WTC11 (cell line): ENCODE measurements around the gene LYG1. TPM values are rescaled to one million over a fixed set of nuclear protein-coding genes. Genes with fewer than 3 reads are reported as not detected.
"Not testable (repeated sequence)": the region's sequence is repeated elsewhere in the genome, so short reads cannot be mapped to it uniquely, and the experiment has no call there.

ENCODE experiments used
- ATAC-seq: fragments of 200-7000 bp; cut with Tn5 transposase; 2 replicates; pipeline ENCODE4 v1.10.0; 2021; ENCODE audit warnings: mild to moderate bottlenecking, moderate library complexity
- CTCF ChIA-PET: fragments of 300-600 bp; sonication (Branson Sonifier 250); formaldehyde crosslinking; loops from one replicate; lab custom pipeline; 2021; ENCODE audit warnings: antibody characterized with exemption; lab: Charles Lee
- POLR2A ChIA-PET: fragments of 350-600 bp; sonication (Branson Sonifier 250); formaldehyde crosslinking; loops from one replicate; lab custom pipeline; 2021; ENCODE audit warnings: antibody characterized with exemption; lab: Charles Lee
- DNase-seq: peaks from one replicate; pipeline ENCODE4 v3.0.0; 2021; ENCODE audit warnings: low spot score
- H3K27ac Mint-ChIP-seq: 2 replicates; pipeline ENCODE4 v1.8.0; 2021; ENCODE audit warnings: mixed read lengths
- H3K27me3 Mint-ChIP-seq: 2 replicates; pipeline ENCODE4 v1.8.0; 2021; ENCODE audit warnings: low read depth, mild to moderate bottlenecking, moderate library complexity, mixed read lengths
- H3K36me3 Mint-ChIP-seq: 2 replicates; pipeline ENCODE4 v1.8.0; 2021; ENCODE audit warnings: mixed read lengths
- H3K4me1 Mint-ChIP-seq: 2 replicates; pipeline ENCODE4 v1.8.0; 2022; ENCODE audit warnings: mixed read lengths
- H3K4me3 Mint-ChIP-seq: 2 replicates; pipeline ENCODE4 v1.8.0; 2021; ENCODE audit warnings: mild to moderate bottlenecking, moderate library complexity, mixed read lengths
- H3K9me3 Mint-ChIP-seq: 2 replicates; pipeline ENCODE4 v1.8.0; 2021; ENCODE audit warnings: mixed read lengths
- CBFB ChIP-seq: sonication (generic); formaldehyde crosslinking; IDR thresholded peaks from 2 replicates; pipeline ENCODE4 v1.8.1; 2022; ENCODE audit warnings: mild to moderate bottlenecking, low read depth, missing genetic modification reagents
- ETV6 ChIP-seq: sonication (generic); formaldehyde crosslinking; IDR thresholded peaks from 2 replicates; pipeline ENCODE4 v1.8.1; 2022; ENCODE audit warnings: mild to moderate bottlenecking, missing genetic modification reagents
- FOXP1 ChIP-seq: sonication (generic); formaldehyde crosslinking; IDR thresholded peaks from 2 replicates; pipeline ENCODE4 v1.8.0; 2022; ENCODE audit warnings: missing genetic modification reagents, mild to moderate bottlenecking, moderate library complexity, borderline replicate concordance
- GABPB1 ChIP-seq: sonication (generic); formaldehyde crosslinking; IDR thresholded peaks from 2 replicates; pipeline ENCODE4 v1.8.1; 2023; ENCODE audit warnings: mild to moderate bottlenecking, missing genetic modification reagents
- IRF2 ChIP-seq: sonication (generic); formaldehyde crosslinking; IDR thresholded peaks from 2 replicates; pipeline ENCODE4 v1.8.0; 2022; ENCODE audit warnings: low read depth, missing genetic modification reagents, borderline replicate concordance
- MXD4 ChIP-seq: fragments of 250-450 bp; sonication (Bioruptor Pico); IDR thresholded peaks from 2 replicates; pipeline ENCODE4 v1.8.0; 2021; ENCODE audit warnings: mild to moderate bottlenecking, moderate library complexity, borderline replicate concordance
- MYBL2 ChIP-seq: sonication (generic); formaldehyde crosslinking; IDR thresholded peaks from 2 replicates; pipeline ENCODE4 v1.8.1; 2023; ENCODE audit warnings: mild to moderate bottlenecking, moderate library complexity, missing genetic modification reagents
- OVOL2 ChIP-seq: fragments of 250-450 bp; sonication (Bioruptor Pico); IDR thresholded peaks from 2 replicates; pipeline ENCODE4 v1.9.0; 2021; ENCODE audit warnings: mild to moderate bottlenecking, borderline replicate concordance
- SOX15 ChIP-seq: fragments of 250-450 bp; sonication (Bioruptor Pico); IDR thresholded peaks from 2 replicates; pipeline ENCODE4 v1.9.0; 2021; ENCODE audit warnings: mild to moderate bottlenecking
- SP1 ChIP-seq: sonication (generic); formaldehyde crosslinking; conservative IDR thresholded peaks from 2 replicates; pipeline ENCODE4 v1.8.1; 2022; ENCODE audit warnings: missing genetic modification reagents
- TEAD1 ChIP-seq: sonication (generic); formaldehyde crosslinking; IDR thresholded peaks from 2 replicates; pipeline ENCODE4 v1.8.0; 2022; ENCODE audit warnings: mild to moderate bottlenecking, missing genetic modification reagents
- ZNF121 ChIP-seq: sonication (generic); formaldehyde crosslinking; IDR thresholded peaks from 2 replicates; pipeline ENCODE4 v1.8.0; 2023; ENCODE audit warnings: missing genetic modification reagents
- ZNF138 ChIP-seq: sonication (generic); formaldehyde crosslinking; conservative IDR thresholded peaks from 2 replicates; pipeline ENCODE4 v1.8.1; 2022; ENCODE audit warnings: mild to moderate bottlenecking, moderate library complexity, missing genetic modification reagents
- ZNF219 ChIP-seq: sonication (generic); formaldehyde crosslinking; IDR thresholded peaks from 2 replicates; pipeline ENCODE4 v1.8.0; 2023; ENCODE audit warnings: missing genetic modification reagents, mild to moderate bottlenecking, borderline replicate concordance
- ZNF423 ChIP-seq: fragments of 250-450 bp; sonication (Bioruptor Pico); IDR thresholded peaks from 2 replicates; pipeline ENCODE4 v2.1.2; 2022; ENCODE audit warnings: mild to moderate bottlenecking, moderate library complexity
- total RNA-seq: library from RNA; stranded (reverse); gene quantifications from 3 replicates; pipeline ENCODE4 v1.2.3, GENCODE V29; 2021
- TF ChIP-seq, protein P1 (sequence below): fragments of 250-450 bp; sonication (Bioruptor Pico); IDR thresholded peaks from 2 replicates; pipeline ENCODE4 v1.9.0; 2021; ENCODE audit warnings: mild to moderate bottlenecking
- TF ChIP-seq, protein P2 (sequence below): sonication (generic); formaldehyde crosslinking; IDR thresholded peaks from 2 replicates; pipeline ENCODE4 v1.8.1; 2022; ENCODE audit warnings: low read depth, missing genetic modification reagents, borderline replicate concordance
- TF ChIP-seq, protein P3 (sequence below): fragments of 250-450 bp; sonication (Bioruptor Pico); IDR thresholded peaks from 2 replicates; pipeline ENCODE4 v1.9.0; 2021; ENCODE audit warnings: mild to moderate bottlenecking, borderline replicate concordance
- TF ChIP-seq, protein P4 (sequence below): fragments of 250-450 bp; sonication (Bioruptor Pico); IDR thresholded peaks from 2 replicates; pipeline ENCODE4 v1.9.0; 2021; ENCODE audit warnings: moderate library complexity, mild to moderate bottlenecking, inconsistent platforms, borderline replicate concordance

LYG1 gene
- total RNA-seq, 1 experiment from 2014 or later = 0.35 TPM

DNA sequence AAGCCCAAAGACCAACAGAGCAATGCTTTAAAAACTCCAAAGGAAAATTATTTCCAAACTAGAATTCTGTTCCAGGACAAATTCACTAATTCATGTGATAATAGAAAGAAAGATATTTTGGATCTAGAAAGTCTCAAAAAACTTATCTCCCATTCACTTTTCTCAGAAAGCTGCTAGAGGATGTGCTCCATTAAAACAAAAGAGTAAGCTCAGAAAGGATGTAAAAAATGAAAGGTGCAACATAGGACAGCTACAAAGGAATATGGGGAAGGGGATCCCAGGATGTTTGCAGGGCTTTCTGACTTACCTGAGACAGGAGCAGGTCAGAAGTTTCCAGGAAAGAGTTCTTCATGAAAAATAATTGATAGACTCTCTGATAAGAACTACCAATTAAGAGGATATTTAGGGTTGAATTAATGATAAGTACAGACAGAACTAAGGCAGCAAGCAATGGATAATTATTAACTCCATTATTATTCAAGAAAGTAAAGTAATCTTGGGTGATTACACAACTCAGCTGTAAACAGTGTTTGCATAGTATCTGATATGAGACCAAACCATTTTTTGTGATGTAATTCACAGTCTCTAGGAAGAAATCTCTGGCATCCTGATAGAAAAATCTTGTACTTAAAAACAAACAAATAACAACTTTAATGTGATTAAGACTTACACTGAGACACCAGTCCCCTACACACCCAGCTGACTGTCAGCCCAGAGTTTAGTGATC, 20.9 kb downstream of the LYG1 start:
- H3K27ac Mint-ChIP-seq = no peak overlapping the region
- POLR2A ChIA-PET = no interaction called here
- ATAC-seq = no peak
- peaks cover 46% of the 10 kb centered on the region for H3K9me3 Mint-ChIP-seq
- no peak overlapping the region for H3K4me3 Mint-ChIP-seq
- TF ChIP-seq IRF2 (CRISPR knock-in tag) = no peak
- peak; percentile 69 for TF ChIP-seq GABPB1
- TF ChIP-seq, all 79 proteins: peak for 1
- H3K4me1 Mint-ChIP-seq = peaks cover 11% of the 10 kb centered on the region
- peaks cover 26% of the 10 kb centered on the region for H3K36me3 Mint-ChIP-seq
- H3K27me3 Mint-ChIP-seq = no peaks in the 10 kb centered on the region
- CTCF ChIA-PET = interaction anchor here (0.9 kb wide), 1 partner anchor 34 kb away, joined by 3 read pairs; no protein-coding TSS in a partner anchor
- DNase-seq = no peak

DNA sequence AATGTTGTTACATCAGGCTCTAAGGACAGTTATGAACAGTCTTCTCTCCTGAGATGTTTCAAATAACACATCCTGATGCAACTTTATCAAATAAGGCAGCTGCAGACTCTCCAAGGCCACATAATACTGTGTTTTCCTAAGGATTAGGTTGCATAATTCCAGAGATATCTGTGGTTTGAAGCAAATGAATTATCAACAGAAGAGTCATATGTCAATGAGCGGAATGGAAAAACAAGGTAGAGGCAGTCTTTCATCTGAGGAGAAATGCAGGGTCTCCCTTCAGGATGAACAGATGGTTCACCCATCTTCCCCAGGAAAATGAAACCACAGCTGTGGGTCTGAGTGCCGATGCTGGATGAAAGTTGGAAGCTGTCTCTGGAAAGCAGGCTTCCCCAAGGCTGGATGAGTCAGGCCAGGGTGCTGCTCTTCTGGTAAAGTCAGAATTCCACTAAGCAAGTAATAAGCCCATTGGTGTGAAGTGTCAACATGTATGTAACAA, 22.2 kb downstream of the LYG1 start:
- Mint-ChIP-seq H3K27ac (no peak overlapping the region), H3K4me1 (peaks cover 11% of the 10 kb centered on the region), H3K4me3 (no peak overlapping the region), H3K9me3 (peaks cover 55% of the 10 kb centered on the region), H3K36me3 (peaks cover 29% of the 10 kb centered on the region), H3K27me3 (no peaks in the 10 kb centered on the region; the same call in 1 of the 2 replicates)
- ATAC-seq = no peak
- peak; percentile 99 for TF ChIP-seq GABPB1
- no peak for TF ChIP-seq SP1 (CRISPR knock-in tag)
- ChIA-PET POLR2A (no interaction called here), CTCF (no interaction called here)
- DNase-seq = no peak

DNA sequence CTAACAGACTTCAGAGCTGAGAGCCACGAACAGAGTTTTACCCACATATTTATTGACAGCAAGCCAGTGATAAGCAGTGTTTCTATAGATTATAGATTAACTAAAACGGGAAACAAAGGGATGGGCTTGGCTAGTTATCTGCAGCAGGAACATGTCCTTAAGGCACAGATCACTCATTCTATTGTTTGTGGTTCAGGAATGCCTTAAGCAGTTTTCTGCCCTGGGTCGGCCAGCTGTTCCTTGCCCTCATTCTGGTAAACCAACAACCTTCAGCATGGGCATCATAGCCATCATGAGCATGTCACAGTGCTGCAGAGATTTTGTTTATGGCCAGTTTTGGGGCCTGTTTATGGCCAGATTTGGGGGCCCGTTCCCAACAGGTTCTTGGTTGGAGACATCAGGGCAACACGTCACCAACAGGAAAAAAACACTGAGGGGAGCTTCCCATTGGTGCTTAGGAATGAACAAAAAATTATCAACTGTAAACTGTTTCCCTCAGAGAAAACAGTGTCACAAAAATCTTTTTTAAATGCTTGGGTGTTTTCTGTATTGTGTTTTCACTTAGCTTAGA, 22.7 kb downstream of the LYG1 start:
- H3K27me3 Mint-ChIP-seq, CTCF ChIA-PET, H3K4me3 Mint-ChIP-seq, H3K27ac Mint-ChIP-seq, DNase-seq, ATAC-seq, POLR2A ChIA-PET: not testable (repeated sequence)
- Mint-ChIP-seq H3K4me1 (peaks cover 11% of the 10 kb centered on the region), H3K36me3 (peaks cover 29% of the 10 kb centered on the region), H3K9me3 (peaks cover 60% of the 10 kb centered on the region)

DNA sequence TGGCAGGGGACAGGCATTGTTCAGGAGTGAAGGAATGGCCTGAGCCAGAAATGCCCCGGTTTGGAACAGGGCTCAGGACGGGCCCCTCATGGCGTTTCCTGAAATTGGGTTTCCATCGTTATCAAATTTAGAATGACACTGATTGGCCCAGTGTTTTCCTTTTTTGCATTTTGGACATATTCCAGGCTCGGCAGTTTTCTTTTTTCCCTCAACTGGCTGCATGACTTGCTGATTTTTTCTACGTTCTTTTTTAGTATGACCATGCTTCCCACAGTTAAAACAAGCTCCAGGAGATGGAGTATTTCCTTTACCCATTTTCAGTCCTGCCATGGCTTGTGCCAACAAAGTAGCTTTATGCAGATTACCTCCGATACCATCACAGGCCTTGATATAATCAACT, 25.1 kb downstream of the LYG1 start:
- H3K4me1 Mint-ChIP-seq = peaks cover 2% of the 10 kb centered on the region
- no peak overlapping the region for H3K27ac Mint-ChIP-seq
- H3K36me3 Mint-ChIP-seq = peaks cover 45% of the 10 kb centered on the region
- DNase-seq (no peak), ATAC-seq (no peak)
- peaks cover 6% of the 10 kb centered on the region for H3K27me3 Mint-ChIP-seq
- ChIA-PET POLR2A (no interaction called here), CTCF (no interaction called here)
- H3K4me3 Mint-ChIP-seq = no peak overlapping the region
- peaks cover 80% of the 10 kb centered on the region for H3K9me3 Mint-ChIP-seq
- TF ChIP-seq, protein P1, sequence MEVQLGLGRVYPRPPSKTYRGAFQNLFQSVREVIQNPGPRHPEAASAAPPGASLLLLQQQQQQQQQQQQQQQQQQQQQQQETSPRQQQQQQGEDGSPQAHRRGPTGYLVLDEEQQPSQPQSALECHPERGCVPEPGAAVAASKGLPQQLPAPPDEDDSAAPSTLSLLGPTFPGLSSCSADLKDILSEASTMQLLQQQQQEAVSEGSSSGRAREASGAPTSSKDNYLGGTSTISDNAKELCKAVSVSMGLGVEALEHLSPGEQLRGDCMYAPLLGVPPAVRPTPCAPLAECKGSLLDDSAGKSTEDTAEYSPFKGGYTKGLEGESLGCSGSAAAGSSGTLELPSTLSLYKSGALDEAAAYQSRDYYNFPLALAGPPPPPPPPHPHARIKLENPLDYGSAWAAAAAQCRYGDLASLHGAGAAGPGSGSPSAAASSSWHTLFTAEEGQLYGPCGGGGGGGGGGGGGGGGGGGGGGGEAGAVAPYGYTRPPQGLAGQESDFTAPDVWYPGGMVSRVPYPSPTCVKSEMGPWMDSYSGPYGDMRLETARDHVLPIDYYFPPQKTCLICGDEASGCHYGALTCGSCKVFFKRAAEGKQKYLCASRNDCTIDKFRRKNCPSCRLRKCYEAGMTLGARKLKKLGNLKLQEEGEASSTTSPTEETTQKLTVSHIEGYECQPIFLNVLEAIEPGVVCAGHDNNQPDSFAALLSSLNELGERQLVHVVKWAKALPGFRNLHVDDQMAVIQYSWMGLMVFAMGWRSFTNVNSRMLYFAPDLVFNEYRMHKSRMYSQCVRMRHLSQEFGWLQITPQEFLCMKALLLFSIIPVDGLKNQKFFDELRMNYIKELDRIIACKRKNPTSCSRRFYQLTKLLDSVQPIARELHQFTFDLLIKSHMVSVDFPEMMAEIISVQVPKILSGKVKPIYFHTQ (CRISPR knock-in tag) = no peak
- no peak for TF ChIP-seq OVOL2 (CRISPR knock-in tag)
- no peak for TF ChIP-seq ETV6 (CRISPR knock-in tag)
- TF ChIP-seq ZNF121 (CRISPR knock-in tag) = no peak
- no peak for TF ChIP-seq FOXP1 (CRISPR knock-in tag)
- TF ChIP-seq, protein P2, sequence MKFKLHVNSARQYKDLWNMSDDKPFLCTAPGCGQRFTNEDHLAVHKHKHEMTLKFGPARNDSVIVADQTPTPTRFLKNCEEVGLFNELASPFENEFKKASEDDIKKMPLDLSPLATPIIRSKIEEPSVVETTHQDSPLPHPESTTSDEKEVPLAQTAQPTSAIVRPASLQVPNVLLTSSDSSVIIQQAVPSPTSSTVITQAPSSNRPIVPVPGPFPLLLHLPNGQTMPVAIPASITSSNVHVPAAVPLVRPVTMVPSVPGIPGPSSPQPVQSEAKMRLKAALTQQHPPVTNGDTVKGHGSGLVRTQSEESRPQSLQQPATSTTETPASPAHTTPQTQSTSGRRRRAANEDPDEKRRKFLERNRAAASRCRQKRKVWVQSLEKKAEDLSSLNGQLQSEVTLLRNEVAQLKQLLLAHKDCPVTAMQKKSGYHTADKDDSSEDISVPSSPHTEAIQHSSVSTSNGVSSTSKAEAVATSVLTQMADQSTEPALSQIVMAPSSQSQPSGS (CRISPR knock-in tag) = no peak
- no peak for TF ChIP-seq MXD4 (CRISPR knock-in tag)
- TF ChIP-seq, protein P3, sequence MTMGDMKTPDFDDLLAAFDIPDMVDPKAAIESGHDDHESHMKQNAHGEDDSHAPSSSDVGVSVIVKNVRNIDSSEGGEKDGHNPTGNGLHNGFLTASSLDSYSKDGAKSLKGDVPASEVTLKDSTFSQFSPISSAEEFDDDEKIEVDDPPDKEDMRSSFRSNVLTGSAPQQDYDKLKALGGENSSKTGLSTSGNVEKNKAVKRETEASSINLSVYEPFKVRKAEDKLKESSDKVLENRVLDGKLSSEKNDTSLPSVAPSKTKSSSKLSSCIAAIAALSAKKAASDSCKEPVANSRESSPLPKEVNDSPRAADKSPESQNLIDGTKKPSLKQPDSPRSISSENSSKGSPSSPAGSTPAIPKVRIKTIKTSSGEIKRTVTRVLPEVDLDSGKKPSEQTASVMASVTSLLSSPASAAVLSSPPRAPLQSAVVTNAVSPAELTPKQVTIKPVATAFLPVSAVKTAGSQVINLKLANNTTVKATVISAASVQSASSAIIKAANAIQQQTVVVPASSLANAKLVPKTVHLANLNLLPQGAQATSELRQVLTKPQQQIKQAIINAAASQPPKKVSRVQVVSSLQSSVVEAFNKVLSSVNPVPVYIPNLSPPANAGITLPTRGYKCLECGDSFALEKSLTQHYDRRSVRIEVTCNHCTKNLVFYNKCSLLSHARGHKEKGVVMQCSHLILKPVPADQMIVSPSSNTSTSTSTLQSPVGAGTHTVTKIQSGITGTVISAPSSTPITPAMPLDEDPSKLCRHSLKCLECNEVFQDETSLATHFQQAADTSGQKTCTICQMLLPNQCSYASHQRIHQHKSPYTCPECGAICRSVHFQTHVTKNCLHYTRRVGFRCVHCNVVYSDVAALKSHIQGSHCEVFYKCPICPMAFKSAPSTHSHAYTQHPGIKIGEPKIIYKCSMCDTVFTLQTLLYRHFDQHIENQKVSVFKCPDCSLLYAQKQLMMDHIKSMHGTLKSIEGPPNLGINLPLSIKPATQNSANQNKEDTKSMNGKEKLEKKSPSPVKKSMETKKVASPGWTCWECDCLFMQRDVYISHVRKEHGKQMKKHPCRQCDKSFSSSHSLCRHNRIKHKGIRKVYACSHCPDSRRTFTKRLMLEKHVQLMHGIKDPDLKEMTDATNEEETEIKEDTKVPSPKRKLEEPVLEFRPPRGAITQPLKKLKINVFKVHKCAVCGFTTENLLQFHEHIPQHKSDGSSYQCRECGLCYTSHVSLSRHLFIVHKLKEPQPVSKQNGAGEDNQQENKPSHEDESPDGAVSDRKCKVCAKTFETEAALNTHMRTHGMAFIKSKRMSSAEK = no peak
- no peak for TF ChIP-seq ZNF138
- no peak for TF ChIP-seq MYBL2 (CRISPR knock-in tag)
- no peak for TF ChIP-seq TEAD1 (CRISPR knock-in tag)
- no peak for TF ChIP-seq SOX15 (CRISPR knock-in tag)
- no peak for TF ChIP-seq ZNF219
- no peak for TF ChIP-seq CBFB (CRISPR knock-in tag)
- TF ChIP-seq, protein P4, sequence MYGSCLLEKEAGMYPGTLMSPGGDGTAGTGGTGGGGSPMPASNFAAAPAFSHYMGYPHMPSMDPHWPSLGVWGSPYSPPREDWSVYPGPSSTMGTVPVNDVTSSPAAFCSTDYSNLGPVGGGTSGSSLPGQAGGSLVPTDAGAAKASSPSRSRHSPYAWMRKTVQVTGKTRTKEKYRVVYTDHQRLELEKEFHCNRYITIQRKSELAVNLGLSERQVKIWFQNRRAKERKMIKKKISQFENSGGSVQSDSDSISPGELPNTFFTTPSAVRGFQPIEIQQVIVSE (CRISPR knock-in tag) = no peak
- TF ChIP-seq ZNF423 (CRISPR knock-in tag) = no peak
